Activated T-cell treated with anti-CD3 and anti-CD28 coated beads, Interleukin-2, amount 50 U/mL, for 24 hours (primary cell): Measurements from ENCODE around the gene DHRS12.
A peak's percentile ranks its signal among the peaks of the same experiment; 100 is the strongest.

Experiments used
- DNase-seq: peaks from one replicate; pipeline ENCODE4 v3.0.0-alpha.2; 2020
- H3K27ac Mint-ChIP-seq: 2 replicates; pipeline ENCODE4 v1.8.0; 2020; ENCODE audit warnings: mild to moderate bottlenecking, mixed read lengths
- H3K27me3 Mint-ChIP-seq: 2 replicates; pipeline ENCODE4 v1.8.0; 2020; ENCODE audit warnings: mixed read lengths
- H3K36me3 Mint-ChIP-seq: 2 replicates; pipeline ENCODE4 v1.8.0; 2020; ENCODE audit warnings: low read depth, mixed read lengths
- H3K4me1 Mint-ChIP-seq: 2 replicates; pipeline ENCODE4 v1.8.0; 2020; ENCODE audit warnings: low read depth, mixed read lengths
- H3K4me3 Mint-ChIP-seq: 2 replicates; pipeline ENCODE4 v1.8.0; 2020; ENCODE audit warnings: mild to moderate bottlenecking, moderate library complexity, mixed read lengths
- H3K9me3 Mint-ChIP-seq: 2 replicates; pipeline ENCODE4 v1.8.0; 2020; ENCODE audit warnings: mixed read lengths

The DHRS12 gene

GRCh38 chr13:51730927-51731326, 73.0 kb downstream of the DHRS12 start:
- no peak overlapping the region for H3K27ac Mint-ChIP-seq
- DNase-seq, result no peak
- H3K36me3 Mint-ChIP-seq, result peaks cover 28% of the 10 kb centered on the region
- no peaks in the 10 kb centered on the region for H3K27me3 Mint-ChIP-seq
- no peaks in the 10 kb centered on the region for H3K9me3 Mint-ChIP-seq
- H3K4me3 Mint-ChIP-seq, result no peak overlapping the region
- no peaks in the 10 kb centered on the region for H3K4me1 Mint-ChIP-seq

GRCh38 chr13:51729866-51730553, 74.0 kb downstream of the DHRS12 start:
- no peaks in the 10 kb centered on the region for H3K9me3 Mint-ChIP-seq
- H3K4me3 Mint-ChIP-seq, result no peak overlapping the region
- H3K36me3 Mint-ChIP-seq, result peaks cover 28% of the 10 kb centered on the region
- H3K27me3 Mint-ChIP-seq, result no peaks in the 10 kb centered on the region
- no peaks in the 10 kb centered on the region for H3K4me1 Mint-ChIP-seq
- peak; percentile 41 for DNase-seq
- H3K27ac Mint-ChIP-seq, result no peak overlapping the region

GRCh38 chr13:51728972-51729371, 75.0 kb downstream of the DHRS12 start:
- Mint-ChIP-seq H3K4me1 (no peaks in the 10 kb centered on the region), H3K27me3 (no peaks in the 10 kb centered on the region), H3K4me3 (no peak overlapping the region), H3K9me3 (no peaks in the 10 kb centered on the region), H3K36me3 (peaks cover 28% of the 10 kb centered on the region), H3K27ac (no peak overlapping the region)
- DNase-seq, result no peak

- H3K4me3 Mint-ChIP-seq, result no peak overlapping the region
- no peak for DNase-seq
- no peaks in the 10 kb centered on the region for H3K9me3 Mint-ChIP-seq
- H3K27me3 Mint-ChIP-seq, result no peaks in the 10 kb centered on the region
- H3K4me1 Mint-ChIP-seq, result no peaks in the 10 kb centered on the region
- peaks cover 24% of the 10 kb centered on the region for H3K36me3 Mint-ChIP-seq
- H3K27ac Mint-ChIP-seq, result peak overlapping the region; percentile 39
Observed at GRCh38 chr13:51728275-51728673, 75.7 kb downstream of the DHRS12 start.

- H3K9me3 Mint-ChIP-seq, result no peaks in the 10 kb centered on the region
- no peaks in the 10 kb centered on the region for H3K4me1 Mint-ChIP-seq
- DNase-seq, result no peak
- H3K4me3 Mint-ChIP-seq, result no peak overlapping the region
- H3K27me3 Mint-ChIP-seq, result no peaks in the 10 kb centered on the region
- no peak overlapping the region for H3K27ac Mint-ChIP-seq
- H3K36me3 Mint-ChIP-seq, result peaks cover 26% of the 10 kb centered on the region
Observed at GRCh38 chr13:51727634-51728274, 76.2 kb downstream of the DHRS12 start.

GRCh38 chr13:51726446-51727193, 77.3 kb downstream of the DHRS12 start:
- Mint-ChIP-seq H3K36me3 (peaks cover 23% of the 10 kb centered on the region), H3K27me3 (no peaks in the 10 kb centered on the region), H3K9me3 (no peaks in the 10 kb centered on the region), H3K4me3 (no peak overlapping the region), H3K27ac (no peak overlapping the region), H3K4me1 (no peaks in the 10 kb centered on the region)
- no peak for DNase-seq

GRCh38 chr13:51724721-51725120, 79.2 kb downstream of the DHRS12 start:
- Mint-ChIP-seq H3K4me3 (no peak overlapping the region), H3K27ac (no peak overlapping the region), H3K9me3 (no peaks in the 10 kb centered on the region), H3K27me3 (no peaks in the 10 kb centered on the region), H3K36me3 (peaks cover 25% of the 10 kb centered on the region), H3K4me1 (peaks cover 3% of the 10 kb centered on the region)
- no peak for DNase-seq

GRCh38 chr13:51723529-51723928, 80.4 kb downstream of the DHRS12 start:
- Mint-ChIP-seq H3K27ac (no peak overlapping the region), H3K36me3 (peaks cover 27% of the 10 kb centered on the region), H3K9me3 (no peaks in the 10 kb centered on the region), H3K4me3 (no peak overlapping the region), H3K27me3 (no peaks in the 10 kb centered on the region), H3K4me1 (peaks cover 3% of the 10 kb centered on the region)
- no peak for DNase-seq

GRCh38 chr13:51721496-51721895, 82.5 kb downstream of the DHRS12 start:
- DNase-seq, result no peak
- peaks cover 3% of the 10 kb centered on the region for H3K4me1 Mint-ChIP-seq
- peaks cover 13% of the 10 kb centered on the region for H3K36me3 Mint-ChIP-seq
- no peaks in the 10 kb centered on the region for H3K9me3 Mint-ChIP-seq
- H3K4me3 Mint-ChIP-seq, result no peak overlapping the region
- H3K27ac Mint-ChIP-seq, result no peak overlapping the region
- H3K27me3 Mint-ChIP-seq, result no peaks in the 10 kb centered on the region

- no peak overlapping the region for H3K4me3 Mint-ChIP-seq
- H3K27ac Mint-ChIP-seq, result no peak overlapping the region
- no peak for DNase-seq
- H3K9me3 Mint-ChIP-seq, result no peaks in the 10 kb centered on the region
- peaks cover 7% of the 10 kb centered on the region for H3K36me3 Mint-ChIP-seq
- peaks cover 5% of the 10 kb centered on the region for H3K4me1 Mint-ChIP-seq
- no peaks in the 10 kb centered on the region for H3K27me3 Mint-ChIP-seq
Observed at GRCh38 chr13:51719394-51719793, 84.6 kb downstream of the DHRS12 start.
